Small intestine (tissue), 7 donors: ENCODE measurements around the gene PCDHB5. TPM values are rescaled to one million over a fixed set of nuclear protein-coding genes. Genes with fewer than 3 reads are reported as not detected.
"Not testable (repeated sequence)": the region's sequence is repeated elsewhere in the genome, so short reads cannot be mapped to it uniquely, and the experiment has no call there.

Source experiments
- DNase-seq, 2 donors: peaks; one replicate each; pipeline versions ENCODE4 v3.0.0 to v3.0.0-alpha.2; 2013
- FAIRE-seq: peaks from 2 replicates; lab custom pipeline; 2012; peaks lifted over from hg19 to GRCh38; lab: Jason Lieb, UNC
- H3K27ac ChIP-seq, 3 donors: one replicate each; pipeline ENCODE4 v1.5.1; 2013; ENCODE audit warnings: low read length in 2 of 3, mild to moderate bottlenecking in 2 of 3, control low read depth in 1 of 3, inconsistent platforms in 1 of 3, low read depth in 1 of 3, moderate library complexity in 1 of 3
- H3K27me3 ChIP-seq, 3 donors: one replicate each; pipeline ENCODE4 v1.6.1; 2013; ENCODE audit warnings: low read length in 3 of 3, inconsistent platforms in 1 of 3; ENCODE audit not compliant: control insufficient read depth in 3 of 3, insufficient read depth in 3 of 3
- H3K36me3 ChIP-seq, 3 donors: one replicate each; pipeline ENCODE4 v1.6.1; 2013; ENCODE audit warnings: low read length in 3 of 3, inconsistent platforms in 1 of 3, low read depth in 1 of 3, mild to moderate bottlenecking in 1 of 3, moderate library complexity in 1 of 3; ENCODE audit not compliant: control insufficient read depth in 3 of 3, insufficient read depth in 2 of 3
- H3K4me1 ChIP-seq, 3 donors: one replicate each; pipeline ENCODE4 v1.6.1; 2013; ENCODE audit warnings: low read length in 2 of 3, inconsistent platforms in 1 of 3, low read depth in 1 of 3, mild to moderate bottlenecking in 1 of 3, moderate library complexity in 1 of 3; ENCODE audit not compliant: control insufficient read depth in 3 of 3, insufficient read depth in 2 of 3
- H3K4me3 ChIP-seq, 3 donors: one replicate each; pipeline ENCODE4 v1.5.1; 2013; ENCODE audit warnings: low read length in 3 of 3, control low read depth in 1 of 3, inconsistent platforms in 1 of 3, low read depth in 1 of 3, mild to moderate bottlenecking in 1 of 3, moderate library complexity in 1 of 3
- H3K9me3 ChIP-seq, 2 donors: one replicate each; pipeline ENCODE4 v1.6.1; 2013; ENCODE audit warnings: low read depth in 1 of 2, low read length in 1 of 2; ENCODE audit not compliant: control insufficient read depth in 2 of 2, insufficient read depth in 1 of 2
- WGBS, 3 donors: extraction: QIAGEN DNeasy Blood & Tissue Kit; methylation state at CpG; one replicate each; pipeline ENCODE4 v1.1.7; 2013; 5-methylcytosine and 5-hydroxymethylcytosine counted together
- polyA plus RNA-seq, 4 donors: library from polyadenylated mRNA; stranded (reverse) in 3 of 4; unstranded in 1 of 4; fragments of 200-250 nt in 3 of 4; fragments of 120-200 nt in 1 of 4; gene quantifications; one replicate each; pipeline versions ENCODE4 v1.2.1 to v1.2.3, GENCODE V29; 2013
- donor health status: healthy with polysubstance abuse.
- donor health status: control.
- donor health status: control.
- donor health status: Bipolar disorder and iron deficiency.
- donor health status: healthy.

The PCDHB5 gene
- polyA plus RNA-seq, 4 donors = 0.91 to 0.99 TPM; not detected in 2

DNA sequence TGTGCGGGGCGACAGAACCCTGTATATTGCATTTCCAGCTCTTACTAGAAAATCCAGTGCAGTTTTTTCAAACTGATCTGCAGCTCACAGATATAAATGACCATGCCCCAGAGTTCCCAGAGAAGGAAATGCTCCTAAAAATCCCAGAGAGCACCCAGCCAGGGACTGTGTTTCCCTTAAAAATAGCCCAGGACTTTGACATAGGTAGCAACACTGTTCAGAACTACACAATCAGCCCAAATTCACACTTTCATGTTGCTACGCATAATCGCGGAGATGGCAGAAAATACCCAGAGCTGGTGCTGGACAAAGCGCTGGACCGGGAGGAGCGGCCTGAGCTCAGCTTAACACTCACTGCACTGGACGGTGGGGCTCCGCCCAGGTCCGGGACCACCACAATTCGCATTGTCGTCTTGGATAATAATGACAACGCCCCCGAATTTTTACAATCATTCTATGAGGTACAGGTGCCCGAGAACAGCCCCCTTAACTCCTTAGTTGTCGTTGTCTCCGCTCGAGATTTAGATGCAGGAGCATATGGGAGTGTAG, 786 bp downstream of the PCDHB5 start:
- H3K36me3 ChIP-seq = no peaks in the 10 kb centered on the region
- no peaks in the 10 kb centered on the region for H3K4me1 ChIP-seq
- no peaks in the 10 kb centered on the region for H3K27me3 ChIP-seq
- H3K27ac ChIP-seq = no peak overlapping the region
- no peak for DNase-seq
- H3K9me3 ChIP-seq = peaks cover 1 to 23% of the 10 kb centered on the region in 2 donors
- no peak for FAIRE-seq
- WGBS, 3 donors = 48 to 61% (median 56%) methylated on average over 19 of the region's 19 CpGs
- H3K4me3 ChIP-seq = no peak overlapping the region

DNA sequence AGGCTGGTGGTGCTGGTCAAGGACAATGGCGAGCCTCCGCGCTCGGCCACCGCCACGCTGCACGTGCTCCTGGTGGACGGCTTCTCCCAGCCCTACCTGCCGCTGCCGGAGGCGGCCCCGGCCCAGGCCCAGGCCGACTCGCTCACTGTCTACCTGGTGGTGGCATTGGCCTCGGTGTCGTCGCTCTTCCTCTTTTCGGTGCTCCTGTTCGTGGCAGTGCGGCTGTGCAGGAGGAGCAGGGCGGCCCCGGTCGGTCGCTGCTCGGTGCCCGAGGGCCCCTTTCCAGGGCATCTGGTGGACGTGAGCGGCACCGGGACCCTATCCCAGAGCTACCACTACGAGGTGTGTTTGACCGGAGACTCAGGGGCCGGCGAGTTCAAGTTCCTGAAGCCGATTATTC, 2.3 kb downstream of the PCDHB5 start:
- H3K36me3 ChIP-seq, H3K27ac ChIP-seq, H3K4me3 ChIP-seq, FAIRE-seq, H3K4me1 ChIP-seq, H3K27me3 ChIP-seq, DNase-seq: not testable (repeated sequence)
- H3K9me3 ChIP-seq = peaks cover 1 to 28% of the 10 kb centered on the region in 2 donors
- WGBS, 3 donors = 53 to 69% (median 63%) methylated on average over 18 to 34 of the region's 34 CpGs

DNA sequence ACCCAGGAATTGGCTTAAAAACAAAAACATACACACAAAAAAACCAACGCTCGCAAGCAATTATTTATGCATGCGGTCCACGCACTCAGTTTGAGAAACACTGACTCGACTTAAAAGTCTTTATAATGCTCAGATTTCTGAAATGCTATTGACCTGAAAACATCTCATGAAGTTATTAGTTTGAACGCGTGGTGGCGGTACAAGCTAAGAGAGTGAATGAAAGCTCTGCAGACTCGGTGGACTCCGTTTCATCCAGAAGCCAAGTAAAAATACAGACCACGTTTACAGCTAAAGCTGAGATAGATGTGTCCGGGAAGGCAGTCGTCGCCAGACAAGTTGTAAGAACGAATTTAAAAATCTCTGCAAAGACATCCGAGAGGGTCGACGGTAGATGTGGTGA, 14.8 kb downstream of the PCDHB5 start, which contains the start of gene PCDHB6:
Gene PCDHB6, plus strand, starts transcription at position 246 of the 400 bp plus-strand sequence. CDS start 201 bp downstream, outside the sequence.
- no peaks in the 10 kb centered on the region for H3K27me3 ChIP-seq
- H3K4me1 ChIP-seq = no peaks in the 10 kb centered on the region
- DNase-seq (no peak), FAIRE-seq (no peak)
- no peaks in the 10 kb centered on the region for H3K36me3 ChIP-seq
- H3K27ac ChIP-seq = no peak within 1 kb of the TSS
- peaks cover 0 to 27% of the 10 kb centered on the region in 2 donors for H3K9me3 ChIP-seq
- 18 to 32% (median 24%) methylated on average over 18 of the region's 18 CpGs for WGBS, 3 donors
- no peak within 1 kb of the TSS for H3K4me3 ChIP-seq

DNA sequence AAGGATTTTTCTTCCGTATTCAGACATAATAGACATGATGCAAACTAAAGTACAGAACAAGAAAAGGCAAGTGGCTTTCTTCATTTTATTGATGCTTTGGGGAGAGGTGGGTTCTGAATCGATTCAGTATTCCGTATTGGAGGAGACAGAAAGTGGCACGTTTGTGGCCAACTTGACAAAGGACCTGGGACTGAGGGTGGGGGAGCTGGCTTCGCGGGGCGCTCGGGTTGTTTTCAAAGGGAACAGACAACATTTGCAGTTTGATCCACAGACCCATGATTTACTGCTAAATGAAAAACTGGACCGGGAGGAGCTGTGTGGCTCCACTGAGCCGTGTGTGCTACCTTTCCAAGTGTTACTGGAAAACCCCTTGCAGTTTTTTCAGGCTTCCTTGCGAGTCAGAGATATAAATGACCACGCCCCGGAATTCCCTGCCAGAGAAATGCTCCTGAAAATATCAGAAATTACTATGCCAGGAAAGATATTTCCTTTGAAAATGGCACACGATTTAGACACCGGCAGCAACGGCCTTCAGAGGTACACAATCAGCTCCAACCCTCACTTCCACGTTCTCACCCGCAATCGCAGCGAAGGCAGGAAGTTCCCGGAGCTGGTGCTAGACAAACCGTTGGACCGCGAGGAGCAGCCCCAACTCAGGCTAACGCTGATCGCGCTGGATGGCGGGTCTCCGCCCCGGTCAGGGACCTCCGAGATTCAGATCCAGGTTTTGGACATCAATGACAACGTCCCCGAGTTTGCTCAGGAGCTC, 15.4 kb downstream of the PCDHB5 start:
- H3K36me3 ChIP-seq = no peaks in the 10 kb centered on the region
- no peak for FAIRE-seq
- DNase-seq = no peak
- no peak overlapping the region for H3K27ac ChIP-seq
- peaks cover 0 to 29% of the 10 kb centered on the region in 2 donors for H3K9me3 ChIP-seq
- WGBS, 3 donors = 47 to 61% (median 54%) methylated on average over 33 of the region's 33 CpGs
- no peak overlapping the region for H3K4me3 ChIP-seq
- no peaks in the 10 kb centered on the region for H3K27me3 ChIP-seq
- no peaks in the 10 kb centered on the region for H3K4me1 ChIP-seq

DNA sequence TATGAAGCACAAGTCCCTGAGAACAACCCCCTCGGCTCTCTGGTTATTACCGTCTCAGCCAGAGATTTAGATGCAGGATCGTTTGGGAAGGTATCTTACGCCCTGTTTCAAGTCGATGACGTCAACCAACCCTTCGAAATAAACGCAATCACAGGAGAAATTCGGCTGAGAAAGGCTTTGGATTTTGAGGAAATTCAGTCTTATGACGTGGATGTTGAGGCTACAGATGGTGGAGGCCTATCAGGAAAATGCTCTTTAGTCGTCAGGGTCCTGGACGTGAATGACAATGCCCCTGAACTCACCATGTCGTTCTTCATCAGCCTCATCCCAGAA, 16.0 kb downstream of the PCDHB5 start:
- H3K27me3 ChIP-seq = no peaks in the 10 kb centered on the region
- no peaks in the 10 kb centered on the region for H3K4me1 ChIP-seq
- WGBS, 3 donors = 48 to 56% (median 53%) methylated on average over 13 of the region's 13 CpGs
- H3K9me3 ChIP-seq = peaks cover 0 to 31% of the 10 kb centered on the region in 2 donors
- H3K4me3 ChIP-seq = no peak overlapping the region
- DNase-seq = no peak
- no peaks in the 10 kb centered on the region for H3K36me3 ChIP-seq
- H3K27ac ChIP-seq = no peak overlapping the region
- FAIRE-seq = no peak

DNA sequence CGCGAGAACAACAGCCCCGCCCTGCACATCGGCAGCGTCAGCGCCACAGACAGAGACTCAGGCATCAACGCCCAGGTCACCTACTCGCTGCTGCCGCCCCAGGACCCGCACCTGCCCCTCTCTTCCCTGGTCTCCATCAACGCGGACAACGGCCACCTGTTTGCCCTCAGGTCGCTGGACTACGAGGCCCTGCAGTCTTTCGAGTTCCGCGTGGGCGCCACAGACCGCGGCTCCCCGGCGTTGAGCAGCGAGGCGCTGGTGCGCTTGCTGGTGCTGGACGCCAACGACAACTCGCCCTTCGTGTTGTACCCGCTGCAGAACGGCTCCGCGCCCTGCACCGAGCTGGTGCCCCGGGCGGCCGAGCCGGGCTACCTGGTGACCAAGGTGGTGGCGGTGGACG, 16.6 kb downstream of the PCDHB5 start:
- H3K4me1 ChIP-seq, FAIRE-seq, H3K27me3 ChIP-seq, H3K36me3 ChIP-seq, H3K4me3 ChIP-seq, H3K27ac ChIP-seq, DNase-seq: not testable (repeated sequence)
- WGBS, 3 donors = 45 to 68% (median 66%) methylated on average over 21 to 39 of the region's 41 CpGs
- peaks cover 0 to 38% of the 10 kb centered on the region in 2 donors for H3K9me3 ChIP-seq

DNA sequence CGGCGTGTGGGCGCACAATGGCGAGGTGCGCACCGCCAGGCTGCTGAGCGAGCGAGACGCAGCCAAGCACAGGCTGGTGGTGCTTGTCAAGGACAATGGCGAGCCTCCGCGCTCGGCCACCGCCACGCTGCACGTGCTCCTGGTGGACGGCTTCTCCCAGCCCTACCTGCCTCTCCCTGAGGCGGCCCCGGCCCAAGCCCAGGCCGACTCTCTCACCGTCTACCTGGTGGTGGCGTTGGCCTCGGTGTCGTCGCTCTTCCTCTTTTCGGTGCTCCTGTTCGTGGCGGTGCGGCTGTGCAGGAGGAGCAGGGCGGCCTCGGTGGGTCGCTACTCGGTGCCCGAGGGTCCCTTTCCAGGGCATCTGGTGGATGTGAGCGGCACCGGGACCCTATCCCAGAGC, 17.1 kb downstream of the PCDHB5 start:
- not testable (repeated sequence) for H3K27me3 ChIP-seq, DNase-seq, H3K36me3 ChIP-seq, H3K27ac ChIP-seq, H3K4me1 ChIP-seq, H3K4me3 ChIP-seq, FAIRE-seq
- WGBS, 3 donors = 31 to 51% (median 50%) methylated on average over 24 to 36 of the region's 36 CpGs
- H3K9me3 ChIP-seq = peaks cover 0 to 43% of the 10 kb centered on the region in 2 donors

DNA sequence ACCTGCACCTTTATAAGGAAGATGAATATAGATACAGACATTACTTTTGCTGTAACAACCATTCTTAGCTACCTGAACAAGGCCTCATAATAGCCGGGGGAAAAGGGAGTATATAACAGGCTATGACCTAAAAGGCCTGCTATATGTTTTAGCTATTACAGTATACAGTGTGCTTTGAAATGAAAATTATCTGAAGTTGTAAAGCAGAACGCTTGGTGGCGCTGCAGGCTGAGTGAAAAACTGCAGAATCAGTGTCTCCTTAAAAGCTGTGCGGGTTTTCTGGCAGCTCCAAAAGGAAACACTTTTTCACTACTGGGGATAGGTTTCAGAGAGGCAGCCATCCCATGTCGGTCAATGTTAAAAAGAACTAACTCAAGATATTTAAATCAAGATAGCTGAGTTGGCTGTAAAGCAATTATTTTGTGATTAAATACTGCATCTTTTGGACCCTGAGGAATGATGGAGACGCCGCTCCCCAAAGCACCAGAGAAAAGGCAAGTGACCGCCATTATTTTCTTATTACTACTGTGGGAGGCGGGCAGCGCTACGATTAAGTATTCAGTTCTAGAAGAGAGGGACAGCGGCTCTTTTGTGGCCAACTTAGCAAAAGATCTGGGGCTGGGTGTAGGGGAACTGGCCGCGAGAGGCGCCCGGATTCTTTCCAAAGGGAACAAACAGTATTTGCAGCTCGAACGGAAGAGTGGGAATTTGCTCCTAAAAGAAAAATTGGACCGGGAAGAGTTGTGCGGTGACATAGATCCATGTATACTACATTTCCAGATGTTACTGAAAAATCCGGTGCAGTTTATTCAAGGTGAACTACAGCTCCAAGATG, 20.8 kb downstream of the PCDHB5 start:
- no peak for DNase-seq
- Histone ChIP-seq H3K27me3 (no peaks in the 10 kb centered on the region), H3K27ac (no peak overlapping the region), H3K4me3 (no peak overlapping the region), H3K4me1 (no peaks in the 10 kb centered on the region), H3K9me3 (peaks cover 0 to 37% of the 10 kb centered on the region in 2 donors), H3K36me3 (no peaks in the 10 kb centered on the region)
- WGBS, 3 donors = 36 to 48% (median 38%) methylated on average over 21 of the region's 21 CpGs
- no peak for FAIRE-seq
